ENCODE measurements around the gene LASP1NB.

Gene LASP1NB

GRCh38 chr17:38940404-38940803 is 15.0 kb downstream of the LASP1NB start:
- TF ChIP-seq USF1 (IDR thresholded peaks at IDR 0.05) = 0 out of 2 replicates have a peak, but pooled peaks have one; percentile 12
- TF ChIP-seq YY1 (IDR thresholded peaks at IDR 0.05; ENCODE audit: low read depth) = no peak

- TF ChIP-seq MAX (IDR thresholded peaks at IDR 0.05) (no peak), RAD21 (IDR thresholded peaks at IDR 0.05; ENCODE audit: low read depth) (no peak), NFIC (IDR thresholded peaks at IDR 0.05) (no peak), CREB1 (IDR thresholded peaks at IDR 0.05; ENCODE audit: low read depth) (no peak), ZBTB7A (IDR thresholded peaks at IDR 0.05; ENCODE audit: low read depth) (no peak), USF1 (IDR thresholded peaks at IDR 0.05) (no peak), CEBPB (IDR thresholded peaks at IDR 0.05) (no peak), EGR1 (IDR thresholded peaks at IDR 0.05) (no peak), YY1 (IDR thresholded peaks at IDR 0.05; ENCODE audit: low read depth) (no peak), EP300 (IDR thresholded peaks at IDR 0.05; ENCODE audit: borderline replicate concordance) (no peak), TCF12 (IDR thresholded peaks at IDR 0.05; ENCODE audit: low read depth) (no peak), TEAD4 (IDR thresholded peaks at IDR 0.05) (no peak), REST (IDR thresholded peaks at IDR 0.05; ENCODE audit: low read depth) (no peak), TAF1 (IDR thresholded peaks at IDR 0.05; ENCODE audit: low read depth) (no peak), FOXM1 (IDR thresholded peaks at IDR 0.05; ENCODE audit: borderline replicate concordance, low read depth) (no peak)
These were observed 17.4 kb downstream of the LASP1NB start for GRCh38 chr17:38942696-38943334.

GRCh38 chr17:38943607-38944006 is 18.2 kb downstream of the LASP1NB start:
- TF ChIP-seq YY1 (IDR thresholded peaks at IDR 0.05; ENCODE audit: low read depth) = no peak
- no peak for TF ChIP-seq ZBTB7A (IDR thresholded peaks at IDR 0.05; ENCODE audit: low read depth)
- no peak for TF ChIP-seq FOXM1 (IDR thresholded peaks at IDR 0.05; ENCODE audit: borderline replicate concordance, low read depth)
- no peak for TF ChIP-seq CREB1 (IDR thresholded peaks at IDR 0.05; ENCODE audit: low read depth)
- no peak for TF ChIP-seq TEAD4 (IDR thresholded peaks at IDR 0.05)
- TF ChIP-seq RAD21 (IDR thresholded peaks at IDR 0.05; ENCODE audit: low read depth) = no peak
- TF ChIP-seq MAX (IDR thresholded peaks at IDR 0.05) = no peak
- no peak for TF ChIP-seq REST (IDR thresholded peaks at IDR 0.05; ENCODE audit: low read depth)
- TF ChIP-seq EP300 (IDR thresholded peaks at IDR 0.05; ENCODE audit: borderline replicate concordance) = no peak
- TF ChIP-seq TCF12 (IDR thresholded peaks at IDR 0.05; ENCODE audit: low read depth) = no peak
- TF ChIP-seq EGR1 (IDR thresholded peaks at IDR 0.05) = no peak
- no peak for TF ChIP-seq USF1 (IDR thresholded peaks at IDR 0.05)
- no peak for TF ChIP-seq TAF1 (IDR thresholded peaks at IDR 0.05; ENCODE audit: low read depth)
- TF ChIP-seq NFIC (IDR thresholded peaks at IDR 0.05) = no peak
- TF ChIP-seq CEBPB (IDR thresholded peaks at IDR 0.05) = no peak

GRCh38 chr17:38947189-38947588 is 21.8 kb downstream of the LASP1NB start:
- TF ChIP-seq USF1 (IDR thresholded peaks at IDR 0.05) = no peak
- TF ChIP-seq FOXM1 (IDR thresholded peaks at IDR 0.05; ENCODE audit: borderline replicate concordance, low read depth) = no peak
- no peak for TF ChIP-seq TCF12 (IDR thresholded peaks at IDR 0.05; ENCODE audit: low read depth)
- TF ChIP-seq YY1 (IDR thresholded peaks at IDR 0.05; ENCODE audit: low read depth) = no peak
- no peak for TF ChIP-seq CEBPB (IDR thresholded peaks at IDR 0.05)
- TF ChIP-seq NFIC (IDR thresholded peaks at IDR 0.05) = no peak
- no peak for TF ChIP-seq CREB1 (IDR thresholded peaks at IDR 0.05; ENCODE audit: low read depth)
- TF ChIP-seq EP300 (IDR thresholded peaks at IDR 0.05; ENCODE audit: borderline replicate concordance) = no peak
- TF ChIP-seq TAF1 (IDR thresholded peaks at IDR 0.05; ENCODE audit: low read depth) = no peak
- no peak for TF ChIP-seq TEAD4 (IDR thresholded peaks at IDR 0.05)
- no peak for TF ChIP-seq EGR1 (IDR thresholded peaks at IDR 0.05)
- TF ChIP-seq RAD21 (IDR thresholded peaks at IDR 0.05; ENCODE audit: low read depth) = no peak
- TF ChIP-seq MAX (IDR thresholded peaks at IDR 0.05) = no peak
- TF ChIP-seq REST (IDR thresholded peaks at IDR 0.05; ENCODE audit: low read depth) = no peak
- TF ChIP-seq ZBTB7A (IDR thresholded peaks at IDR 0.05; ENCODE audit: low read depth) = no peak
